ENCODE data around the gene GHR. TPM values are rescaled to one million over a fixed set of nuclear protein-coding genes. Genes with fewer than 3 reads are reported as not detected.

GHR gene
- 2.4 TPM for total RNA-seq

- peak; percentile 94 for ATAC-seq
Measured at GRCh38 chr5:42423285-42424165, at the start of gene GHR. TSS of gene GHR (plus strand) at chr5:42423439. CDS start at chr5:42565875, 142,436 bp downstream.

- ATAC-seq, result no peak
Measured at GRCh38 chr5:42374679-42375273, 48.5 kb upstream of the GHR start.

DNA sequence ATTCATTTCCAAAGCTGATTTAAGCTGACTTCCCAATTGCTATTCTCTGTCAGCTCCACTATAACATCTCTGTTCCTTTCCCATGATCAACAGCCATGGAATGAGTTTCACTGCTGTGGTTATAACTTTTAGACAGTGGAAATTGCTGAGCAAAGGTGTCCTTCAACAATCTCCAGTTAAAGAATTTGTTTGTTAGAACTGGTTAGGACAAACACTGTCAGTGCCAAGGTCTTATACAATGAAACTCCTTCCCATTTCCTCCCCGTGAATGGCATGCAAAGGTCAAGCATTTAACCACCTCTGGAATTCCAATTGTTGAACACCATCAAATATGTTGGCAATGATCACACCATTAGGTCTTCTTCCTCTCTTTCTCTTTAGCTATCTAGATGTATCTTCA, 45.7 kb upstream of the GHR start:
- ATAC-seq, result no peak

GRCh38 chr5:42381973-42382372, 41.3 kb upstream of the GHR start:
- ATAC-seq, result no peak

- ATAC-seq, result no peak
Measured at GRCh38 chr5:42387563-42387962, 35.7 kb upstream of the GHR start.

DNA sequence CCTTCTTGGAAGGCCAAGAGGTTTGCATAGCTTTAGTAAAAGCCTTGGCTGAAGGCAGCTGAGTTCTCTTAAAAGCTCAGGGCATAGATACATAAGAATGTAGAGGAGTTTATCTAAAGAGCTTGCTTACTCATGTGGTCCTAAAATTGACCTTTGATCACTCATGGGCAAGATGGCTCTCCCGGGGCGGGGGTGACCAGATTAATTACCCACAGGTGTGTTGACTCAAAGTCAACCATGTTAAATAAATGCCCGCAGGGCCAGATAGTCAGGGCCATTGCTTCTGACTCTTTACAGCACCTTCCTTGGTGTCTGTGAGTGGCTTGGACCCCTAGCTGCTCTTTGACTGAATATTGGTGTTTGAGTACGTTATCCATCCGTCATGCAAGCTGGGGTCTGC, 33.1 kb upstream of the GHR start:
- no peak for ATAC-seq

GRCh38 chr5:42392917-42393316, 30.3 kb upstream of the GHR start:
- ATAC-seq, result no peak

DNA sequence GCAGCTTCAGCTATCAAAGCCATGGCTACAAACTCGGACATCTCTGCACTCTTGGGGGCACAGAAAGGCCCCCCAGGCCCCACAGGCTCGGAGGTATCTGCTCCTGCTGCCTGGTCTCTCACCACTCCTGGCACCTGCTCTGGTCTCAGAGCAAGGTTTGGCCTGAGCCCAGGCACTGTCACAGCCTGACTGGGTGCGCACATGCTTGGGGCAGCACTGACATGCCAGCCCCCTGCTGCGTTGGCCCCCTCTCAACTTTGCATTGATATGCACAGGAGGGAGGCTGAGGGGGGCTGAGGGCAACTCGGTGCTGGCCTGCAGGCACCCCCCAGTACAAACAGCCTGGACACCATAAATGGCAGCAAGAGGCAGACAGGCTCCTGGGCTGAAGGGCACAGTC, 27.1 kb upstream of the GHR start:
- peak; percentile 22 for ATAC-seq

DNA sequence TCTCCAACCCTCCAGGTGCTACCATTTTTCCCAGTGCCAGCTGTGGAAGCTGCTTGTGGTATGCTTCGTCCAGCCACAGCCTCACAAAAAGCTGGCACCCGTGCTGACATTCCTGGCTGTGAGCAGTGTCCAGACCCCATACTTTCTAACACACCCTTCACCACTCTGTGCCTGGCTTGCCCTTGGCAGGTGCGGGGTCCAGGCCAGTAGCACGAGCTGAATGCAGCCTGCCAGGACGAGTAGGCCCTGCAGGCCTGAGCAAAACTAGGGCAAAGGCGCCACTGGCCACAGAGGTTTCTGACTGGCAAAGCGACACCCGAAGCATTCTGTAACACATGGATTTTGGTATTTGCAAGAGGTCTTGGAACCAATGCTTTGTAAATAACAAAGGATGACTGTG, 26.0 kb upstream of the GHR start:
- no peak for ATAC-seq

- ATAC-seq, result peak; percentile 37
Measured at GRCh38 chr5:42399702-42400101, 23.5 kb upstream of the GHR start.

DNA sequence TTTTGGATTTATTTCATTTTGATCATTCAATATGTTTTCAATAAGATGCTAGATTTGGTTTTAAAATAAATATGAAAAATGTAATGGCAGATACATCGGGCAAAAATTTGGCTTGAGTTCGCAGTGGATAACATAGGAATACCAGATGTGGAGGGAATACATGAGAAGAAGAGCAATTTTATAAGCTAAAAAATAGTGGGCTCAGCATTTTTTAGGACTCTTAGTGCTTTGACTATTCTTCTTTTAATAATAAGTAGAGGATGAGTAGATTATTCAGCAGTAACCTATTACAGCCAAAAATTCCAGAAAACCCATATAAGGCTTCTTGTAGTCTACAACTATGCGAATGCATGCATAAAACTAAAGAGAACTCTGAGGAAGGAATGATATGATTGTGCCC, 22.8 kb upstream of the GHR start:
- ATAC-seq, result no peak

GRCh38 chr5:42403236-42403635, 20.0 kb upstream of the GHR start:
- no peak for ATAC-seq

DNA sequence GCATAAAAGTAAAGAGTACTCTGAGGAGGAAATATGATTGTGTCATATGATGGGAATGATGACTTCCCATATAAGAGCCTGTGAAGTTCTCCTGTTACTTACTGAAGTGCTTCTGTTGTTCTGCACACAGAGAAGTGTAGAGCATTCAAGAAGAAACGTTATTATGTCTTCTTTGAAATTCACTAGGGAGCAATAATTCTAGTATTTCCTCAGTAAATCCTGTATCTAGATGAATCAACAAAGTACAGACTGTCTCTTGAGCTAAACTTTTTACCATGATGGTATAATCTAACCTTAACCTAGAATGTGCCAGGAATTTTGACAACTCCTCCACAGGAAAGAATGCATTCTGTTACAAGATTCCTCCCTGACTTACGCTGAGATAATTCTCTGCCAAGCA, 18.9 kb upstream of the GHR start:
- ATAC-seq, result no peak

DNA sequence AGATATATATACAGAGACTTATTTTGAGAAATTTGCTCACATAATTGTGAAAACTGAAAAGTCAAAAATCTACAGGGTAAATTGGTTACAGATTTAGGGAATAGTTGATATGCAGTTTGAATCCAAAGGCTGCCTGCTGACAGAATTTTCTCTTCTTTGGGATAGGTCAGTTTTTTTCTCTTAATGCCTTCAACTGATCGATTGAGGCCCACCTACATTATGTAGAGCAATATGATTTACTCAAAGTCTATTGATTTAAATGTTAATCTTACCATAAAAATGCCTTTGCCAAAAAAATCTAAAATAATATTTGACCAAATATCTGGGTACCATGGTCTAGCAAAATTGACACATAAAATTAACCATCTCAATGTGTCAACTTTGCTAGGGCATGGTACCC, 3.9 kb upstream of the GHR start:
- ATAC-seq, result no peak

- ATAC-seq, result no peak
Measured at GRCh38 chr5:42422656-42423280, 471 bp upstream of the GHR start.

- ATAC-seq, result no peak
Measured at GRCh38 chr5:42426016-42426415, 2.8 kb downstream of the GHR start.

DNA sequence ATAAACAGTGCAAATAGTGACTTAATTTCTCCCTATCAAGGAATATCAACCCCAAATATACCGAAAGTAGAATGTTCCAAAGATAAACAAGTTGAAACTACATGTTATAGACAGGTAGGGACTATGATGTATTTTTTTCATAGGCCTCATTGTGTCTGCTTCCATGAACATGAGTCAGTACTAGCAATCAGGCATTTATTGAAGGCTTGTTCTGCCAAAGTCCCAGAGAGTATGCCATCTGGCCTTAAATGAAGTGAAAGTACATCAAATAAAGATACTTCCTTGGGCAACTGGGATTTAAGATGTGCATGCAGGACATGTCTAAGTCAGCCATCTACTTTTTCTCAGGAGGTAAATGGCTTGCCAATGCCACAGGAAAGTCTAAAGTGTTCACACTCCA, 6.5 kb downstream of the GHR start:
- no peak for ATAC-seq

GRCh38 chr5:42434047-42434724, 10.9 kb downstream of the GHR start:
- ATAC-seq, result no peak

DNA sequence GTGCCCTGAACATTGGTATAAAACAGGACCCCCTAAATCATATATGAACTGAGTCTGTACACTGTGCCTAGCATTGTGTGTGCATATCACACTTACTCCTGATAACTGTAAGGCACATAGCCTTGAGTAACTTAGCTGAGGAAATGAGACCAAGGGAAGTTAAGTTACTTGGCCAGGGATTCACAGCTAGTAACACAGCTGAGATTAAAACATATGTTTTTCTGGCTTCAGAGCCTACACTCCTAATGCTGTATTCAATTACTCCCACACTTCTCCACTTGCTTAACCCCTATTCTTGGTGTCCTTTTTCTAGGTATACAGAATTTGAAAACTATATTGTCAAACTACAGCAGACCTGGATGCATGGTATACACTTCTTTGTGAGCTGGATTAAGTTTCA, 12.8 kb downstream of the GHR start:
- ATAC-seq, result no peak

GRCh38 chr5:42454216-42454995, 31.2 kb downstream of the GHR start:
- no peak for ATAC-seq

GRCh38 chr5:42461033-42461432, 37.8 kb downstream of the GHR start:
- no peak for ATAC-seq

GRCh38 chr5:42461507-42461906, 38.3 kb downstream of the GHR start:
- no peak for ATAC-seq

Data from esophagus mucosa (tissue), 1 donor.